Measurements from ENCODE around the gene CATSPER1.

The CATSPER1 gene

GRCh38 chr11:66001942-66002647 lies 24.2 kb downstream of the CATSPER1 start, which contains the start of the genes BANF1 and EIF1AD:
TSS of gene BANF1 (plus strand) at chr11:66002503. CDS start at chr11:66003251, 748 bp downstream.
TSS of gene EIF1AD (minus strand) at chr11:66002157. CDS start at chr11:66000389, 1,768 bp downstream.
- Histone ChIP-seq H3K9me3 (replicated peaks in 1 of 2; ENCODE audit: control insufficient read depth in 2 of 2, insufficient read depth in 1 of 2, low read depth in 1 of 2, low read length in 2 of 2) (peaks cover 0 to 2% of the 10 kb centered on the region in 2 donors), H3K4me2 (ENCODE audit: insufficient read depth, low read length, poor library complexity, severe bottlenecking) (peak within 1 kb of the TSS; percentile 82), H3K27me3 (ENCODE audit: control insufficient read depth in 3 of 3, insufficient read depth in 3 of 3, low read depth in 1 of 3, low read length in 3 of 3) (no peaks in the 10 kb centered on the region), H3K9ac (ENCODE audit: low read depth, low read length, poor library complexity) (peak within 1 kb of the TSS; percentile 97), H2BK120ac (ENCODE audit: low read depth, low read length) (no peak within 1 kb of the TSS), H2BK5ac (ENCODE audit: low read length) (peak within 1 kb of the TSS; percentile 88), H3K18ac (ENCODE audit: low read length) (peak within 1 kb of the TSS; percentile 95), H2BK12ac (ENCODE audit: low read length) (no peak within 1 kb of the TSS), H2AFZ (ENCODE audit: low read length) (peak within 1 kb of the TSS; percentile 86), H2AK5ac (ENCODE audit: low read depth, low read length) (peak within 1 kb of the TSS; percentile 36), H4K8ac (ENCODE audit: low read depth, low read length) (no peak within 1 kb of the TSS), H2BK15ac (ENCODE audit: low read length) (peak within 1 kb of the TSS; percentile 49), H3K4me3 (ENCODE audit: low read length in 2 of 2) (peak within 1 kb of the TSS; percentile 76 to 100), H3K36me3 (replicated peaks in 1 of 2; ENCODE audit: control insufficient read depth in 2 of 2, insufficient read depth in 2 of 2, low read length in 2 of 2) (peaks cover 45 to 63% of the 10 kb centered on the region in 2 donors), H3K4ac (ENCODE audit: low read length) (no peak within 1 kb of the TSS), H3K4me1 (ENCODE audit: control insufficient read depth in 2 of 2, insufficient read depth in 1 of 2, low read depth in 1 of 2, low read length in 2 of 2) (peaks cover 6 to 9% of the 10 kb centered on the region in 2 donors), H3K14ac (ENCODE audit: low read length) (no peak within 1 kb of the TSS), H3K27ac (replicated peaks; ENCODE audit: low read length) (peak within 1 kb of the TSS; percentile 94), H4K91ac (ENCODE audit: low read depth, low read length, poor library complexity) (no peak within 1 kb of the TSS), H3K79me1 (ENCODE audit: low read depth, low read length) (peaks cover 9% of the 10 kb centered on the region), H3K23ac (ENCODE audit: low read depth, low read length, poor library complexity) (peak within 1 kb of the TSS; percentile 8)
- WGBS, 2 donors (ENCODE audit: extremely low coverage in 2 of 2, insufficient read length in 2 of 2, insufficient replicate concordance in 1 of 2): no CpG with 5 or more reads among the region's 55 CpGs
- DNase-seq (ENCODE audit: low spot score): peak; percentile 98

GRCh38 chr11:65997286-65997685 lies 29.0 kb downstream of the CATSPER1 start:
- no CpG with 5 or more reads among the region's 2 CpGs for WGBS, 2 donors (ENCODE audit: extremely low coverage in 2 of 2, insufficient read length in 2 of 2, insufficient replicate concordance in 1 of 2)
- Histone ChIP-seq H2BK5ac (ENCODE audit: low read length) (no peak overlapping the region), H3K27me3 (ENCODE audit: control insufficient read depth in 3 of 3, insufficient read depth in 3 of 3, low read depth in 1 of 3, low read length in 3 of 3) (no peaks in the 10 kb centered on the region), H3K4me2 (ENCODE audit: insufficient read depth, low read length, poor library complexity, severe bottlenecking) (no peak overlapping the region), H3K14ac (ENCODE audit: low read length) (no peak overlapping the region), H2AK5ac (ENCODE audit: low read depth, low read length) (no peak overlapping the region), H4K91ac (ENCODE audit: low read depth, low read length, poor library complexity) (no peak overlapping the region), H3K4ac (ENCODE audit: low read length) (no peak overlapping the region), H3K9me3 (replicated peaks in 1 of 2; ENCODE audit: control insufficient read depth in 2 of 2, insufficient read depth in 1 of 2, low read depth in 1 of 2, low read length in 2 of 2) (peaks cover 0 to 2% of the 10 kb centered on the region in 2 donors), H3K36me3 (replicated peaks in 1 of 2; ENCODE audit: control insufficient read depth in 2 of 2, insufficient read depth in 2 of 2, low read length in 2 of 2) (peaks cover 26 to 38% of the 10 kb centered on the region in 2 donors), H3K9ac (ENCODE audit: low read depth, low read length, poor library complexity) (no peak overlapping the region), H3K4me1 (ENCODE audit: control insufficient read depth in 2 of 2, insufficient read depth in 1 of 2, low read depth in 1 of 2, low read length in 2 of 2) (no peaks in the 10 kb centered on the region), H3K23ac (ENCODE audit: low read depth, low read length, poor library complexity) (no peak overlapping the region), H4K8ac (ENCODE audit: low read depth, low read length) (no peak overlapping the region), H2AFZ (ENCODE audit: low read length) (no peak overlapping the region), H3K27ac (replicated peaks; ENCODE audit: low read length) (no peak overlapping the region), H2BK15ac (ENCODE audit: low read length) (no peak overlapping the region), H2BK120ac (ENCODE audit: low read depth, low read length) (no peak overlapping the region), H3K18ac (ENCODE audit: low read length) (no peak overlapping the region), H3K4me3 (ENCODE audit: low read length in 2 of 2) (no peak overlapping the region), H3K79me1 (ENCODE audit: low read depth, low read length) (peaks cover 3% of the 10 kb centered on the region), H2BK12ac (ENCODE audit: low read length) (no peak overlapping the region)
- no peak for DNase-seq (ENCODE audit: low spot score)

DNA sequence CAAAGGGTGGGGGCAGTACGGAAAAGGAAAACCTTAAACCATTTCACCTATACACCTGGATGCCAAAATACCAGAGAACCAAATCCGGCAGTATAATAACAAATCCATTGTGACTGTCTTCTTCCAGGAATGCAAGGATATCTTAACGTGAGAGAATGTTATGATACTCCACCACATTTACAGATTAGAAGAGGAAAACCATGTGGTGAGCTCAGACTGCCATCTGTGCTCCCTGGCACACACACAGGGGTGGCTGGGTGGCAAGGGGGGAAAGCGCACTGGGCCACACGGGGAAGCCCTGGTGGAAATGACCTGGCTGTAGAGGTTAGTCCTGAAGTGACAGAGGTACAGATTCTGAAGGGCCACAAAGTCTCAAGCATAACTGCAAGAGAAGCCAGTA lies 34.2 kb downstream of the CATSPER1 start:
- Histone ChIP-seq H2BK15ac (ENCODE audit: low read length) (no peak overlapping the region), H3K4ac (ENCODE audit: low read length) (no peak overlapping the region), H3K4me3 (ENCODE audit: low read length in 2 of 2) (no peak overlapping the region), H2AFZ (ENCODE audit: low read length) (no peak overlapping the region), H2AK5ac (ENCODE audit: low read depth, low read length) (no peak overlapping the region), H4K8ac (ENCODE audit: low read depth, low read length) (no peak overlapping the region), H3K27ac (replicated peaks; ENCODE audit: low read length) (no peak overlapping the region), H3K79me1 (ENCODE audit: low read depth, low read length) (no peaks in the 10 kb centered on the region), H3K23ac (ENCODE audit: low read depth, low read length, poor library complexity) (no peak overlapping the region), H3K9me3 (replicated peaks in 1 of 2; ENCODE audit: control insufficient read depth in 2 of 2, insufficient read depth in 1 of 2, low read depth in 1 of 2, low read length in 2 of 2) (no peaks in the 10 kb centered on the region), H2BK12ac (ENCODE audit: low read length) (no peak overlapping the region), H3K4me1 (ENCODE audit: control insufficient read depth in 2 of 2, insufficient read depth in 1 of 2, low read depth in 1 of 2, low read length in 2 of 2) (no peaks in the 10 kb centered on the region), H3K14ac (ENCODE audit: low read length) (no peak overlapping the region), H2BK5ac (ENCODE audit: low read length) (no peak overlapping the region), H4K91ac (ENCODE audit: low read depth, low read length, poor library complexity) (no peak overlapping the region), H3K4me2 (ENCODE audit: insufficient read depth, low read length, poor library complexity, severe bottlenecking) (no peak overlapping the region), H3K36me3 (replicated peaks in 1 of 2; ENCODE audit: control insufficient read depth in 2 of 2, insufficient read depth in 2 of 2, low read length in 2 of 2) (peaks cover 1 to 14% of the 10 kb centered on the region in 2 donors), H3K18ac (ENCODE audit: low read length) (no peak overlapping the region), H3K9ac (ENCODE audit: low read depth, low read length, poor library complexity) (no peak overlapping the region), H2BK120ac (ENCODE audit: low read depth, low read length) (no peak overlapping the region), H3K27me3 (ENCODE audit: control insufficient read depth in 3 of 3, insufficient read depth in 3 of 3, low read depth in 1 of 3, low read length in 3 of 3) (no peaks in the 10 kb centered on the region)
- WGBS, 2 donors (ENCODE audit: extremely low coverage in 2 of 2, insufficient read length in 2 of 2, insufficient replicate concordance in 1 of 2): no CpG with 5 or more reads among the region's 5 CpGs
- DNase-seq (ENCODE audit: low spot score): no peak

- Histone ChIP-seq H3K4me2 (ENCODE audit: insufficient read depth, low read length, poor library complexity, severe bottlenecking) (no peak overlapping the region), H3K4me3 (ENCODE audit: low read length in 2 of 2) (no peak overlapping the region), H3K18ac (ENCODE audit: low read length) (no peak overlapping the region), H2AFZ (ENCODE audit: low read length) (peak overlapping the region; percentile 2), H3K9ac (ENCODE audit: low read depth, low read length, poor library complexity) (no peak overlapping the region), H3K9me3 (replicated peaks in 1 of 2; ENCODE audit: control insufficient read depth in 2 of 2, insufficient read depth in 1 of 2, low read depth in 1 of 2, low read length in 2 of 2) (no peaks in the 10 kb centered on the region), H3K27ac (replicated peaks; ENCODE audit: low read length) (no peak overlapping the region), H2BK120ac (ENCODE audit: low read depth, low read length) (no peak overlapping the region), H3K79me1 (ENCODE audit: low read depth, low read length) (no peaks in the 10 kb centered on the region), H3K14ac (ENCODE audit: low read length) (no peak overlapping the region), H3K36me3 (replicated peaks in 1 of 2; ENCODE audit: control insufficient read depth in 2 of 2, insufficient read depth in 2 of 2, low read length in 2 of 2) (peaks cover 1 to 11% of the 10 kb centered on the region in 2 donors), H3K23ac (ENCODE audit: low read depth, low read length, poor library complexity) (no peak overlapping the region), H2BK15ac (ENCODE audit: low read length) (no peak overlapping the region), H3K4ac (ENCODE audit: low read length) (no peak overlapping the region), H3K27me3 (ENCODE audit: control insufficient read depth in 3 of 3, insufficient read depth in 3 of 3, low read depth in 1 of 3, low read length in 3 of 3) (no peaks in the 10 kb centered on the region), H2BK5ac (ENCODE audit: low read length) (no peak overlapping the region), H2BK12ac (ENCODE audit: low read length) (no peak overlapping the region), H3K4me1 (ENCODE audit: control insufficient read depth in 2 of 2, insufficient read depth in 1 of 2, low read depth in 1 of 2, low read length in 2 of 2) (no peaks in the 10 kb centered on the region), H4K8ac (ENCODE audit: low read depth, low read length) (no peak overlapping the region), H2AK5ac (ENCODE audit: low read depth, low read length) (no peak overlapping the region), H4K91ac (ENCODE audit: low read depth, low read length, poor library complexity) (no peak overlapping the region)
- no CpG with 5 or more reads among the region's 10 CpGs for WGBS, 2 donors (ENCODE audit: extremely low coverage in 2 of 2, insufficient read length in 2 of 2, insufficient replicate concordance in 1 of 2)
- DNase-seq (ENCODE audit: low spot score): peak; percentile 93
These were observed 37.3 kb downstream of the CATSPER1 start for GRCh38 chr11:65988791-65989592.
